K562 (cell line): ENCODE results near the gene GPX7. TPM values are rescaled to one million over a fixed set of nuclear protein-coding genes. Genes with fewer than 3 reads are reported as not detected.

Experiments used
- ATAC-seq: fragments of 200-7000 bp; cut with Tn5 transposase; 3 replicates; pipeline ENCODE4 v1.9.1; 2020; ENCODE audit warnings: moderate library complexity
- BruUV-seq: library from RNA; stranded (reverse); fragments of 400-500 nt; replicated peaks from 2 replicates; lab custom pipeline; 2021; lab: Mats Ljungman, UMichigan
- CTCF ChIA-PET: fragments of 300-600 bp; formaldehyde crosslinking; extraction: SDS; loops from one replicate; lab custom pipeline; 2021; ENCODE audit warnings: low intra/inter-chr PET ratio; lab: Yijun Ruan, JAX
- POLR2A ChIA-PET: fragments of 300-600, 350-650 bp; sonication (Branson Sonifier 250); formaldehyde crosslinking; extraction: SDS; loops from one replicate; lab custom pipeline; 2021; ENCODE audit warnings: antibody characterized with exemption, inconsistent platforms; lab: Yijun Ruan, JAX
- DNase-seq, 4 experiments: peaks; one replicate each; pipeline versions ENCODE4 v3.0.0 to v3.0.0-alpha.2; 2011 to 2018; ENCODE audit warnings: low spot score in 3 of 4, mixed read lengths in 3 of 4; ENCODE audit errors: extremely low read depth in 1 of 4
- FAIRE-seq: peaks from 2 replicates; lab custom pipeline; 2011; peaks lifted over from hg19 to GRCh38; lab: Jason Lieb, UNC
- H2AFZ ChIP-seq: 2 replicates; pipeline ENCODE4 v1.6.0; 2011; ENCODE audit warnings: low read depth, low read length, control low read depth, inconsistent platforms
- H3K27ac ChIP-seq: fragments of 200-600 bp; 3 replicates; pipeline ENCODE4 v1.8.0; 2011; ENCODE audit warnings: low read depth, mild to moderate bottlenecking, control low read depth, inconsistent platforms, low read length, moderate library complexity, mixed read lengths; ENCODE audit errors: extremely low read depth
- H3K27me3 ChIP-seq, 2 experiments: fragments of 300-600 bp in 1 of 2; 2 replicates in 1 of 2; 3 replicates in 1 of 2; pipeline versions ENCODE4 v1.6.0 to v1.8.0; 2011; ENCODE audit warnings: inconsistent platforms in 2 of 2, low read length in 2 of 2, mild to moderate bottlenecking in 1 of 2, mixed read lengths in 1 of 2, moderate library complexity in 1 of 2; ENCODE audit not compliant: control insufficient read depth in 2 of 2, insufficient read depth in 2 of 2
- H3K36me3 ChIP-seq: fragments of 300-600 bp; 3 replicates; pipeline ENCODE4 v1.8.0; 2011; ENCODE audit warnings: mild to moderate bottlenecking, low read length, inconsistent platforms; ENCODE audit not compliant: control insufficient read depth, insufficient read depth
- H3K4me1 ChIP-seq, 2 experiments: fragments of 200-600 bp in 1 of 2; replicated peaks in 1 of 2; 2 replicates in 1 of 2; 3 replicates in 1 of 2; pipeline versions ENCODE4 v1.5.1 to v1.8.0; 2011; ENCODE audit warnings: inconsistent platforms in 2 of 2, low read length in 2 of 2, mild to moderate bottlenecking in 1 of 2, mixed read lengths in 1 of 2, moderate library complexity in 1 of 2; ENCODE audit not compliant: control insufficient read depth in 2 of 2, insufficient read depth in 2 of 2
- H3K4me2 ChIP-seq: 2 replicates; pipeline ENCODE4 v1.6.1; 2011; ENCODE audit warnings: low read length, control low read depth, inconsistent platforms, mixed read lengths; ENCODE audit not compliant: insufficient read depth
- H3K4me3 ChIP-seq: fragments of 200-600 bp; sonication (generic), shearing (Covaris generic); 2 replicates; pipeline ENCODE4 v1.5.1; 2016; ENCODE audit warnings: control low read depth, inconsistent platforms
- H3K79me2 ChIP-seq: fragments of 200-600 bp; 3 replicates; pipeline ENCODE4 v1.8.0; 2011; ENCODE audit warnings: low read length, inconsistent platforms; ENCODE audit not compliant: control insufficient read depth, insufficient read depth
- H3K9ac ChIP-seq, 2 experiments: 2 replicates each; pipeline versions ENCODE4 v1.6.0 to v1.6.1; 2011; ENCODE audit warnings: low read depth in 2 of 2, low read length in 2 of 2, control low read depth in 1 of 2, inconsistent platforms in 1 of 2, mild to moderate bottlenecking in 1 of 2, mixed read lengths in 1 of 2; ENCODE audit not compliant: insufficient read depth in 1 of 2
- H3K9me1 ChIP-seq: one replicate; pipeline ENCODE4 v1.6.0; 2011; ENCODE audit warnings: inconsistent platforms, mild to moderate bottlenecking, low read length, moderate library complexity; ENCODE audit not compliant: control insufficient read depth, insufficient read depth
- H3K9me3 ChIP-seq: replicated peaks from 2 replicates; pipeline ENCODE4 v1.5.1; 2011; ENCODE audit warnings: low read depth, low read length, inconsistent platforms; ENCODE audit not compliant: control insufficient read depth, insufficient read depth
- H4K20me1 ChIP-seq: replicated peaks from 2 replicates; pipeline ENCODE4 v1.6.1; 2011; ENCODE audit warnings: low read length, inconsistent platforms, mixed read lengths; ENCODE audit not compliant: control insufficient read depth, insufficient read depth
- BRD9 ChIP-seq: fragments of 450-650 bp; IDR thresholded peaks from 2 replicates; pipeline ENCODE4 v1.6.1; 2018; ENCODE audit warnings: low read depth; ENCODE audit not compliant: partially characterized antibody
- COPS2 ChIP-seq: fragments of 450-650 bp; conservative IDR thresholded peaks from 2 replicates; pipeline ENCODE4 v1.6.1; 2016; ENCODE audit warnings: mild to moderate bottlenecking, moderate library complexity
- DACH1 ChIP-seq: fragments of 450-650 bp; IDR thresholded peaks from 2 replicates; pipeline ENCODE4 v1.6.1; 2018; ENCODE audit not compliant: partially characterized antibody
- KDM1A ChIP-seq, 2 experiments: fragments of 450-650 bp; IDR thresholded peaks; 2 replicates each; pipeline ENCODE4 v1.6.1; 2016; ENCODE audit warnings: mild to moderate bottlenecking in 2 of 2
- LEF1 ChIP-seq: fragments of 450-650 bp; IDR thresholded peaks from 2 replicates; pipeline ENCODE4 v1.6.1; 2016; ENCODE audit warnings: mild to moderate bottlenecking
- MED1 ChIP-seq: sonication (generic); formaldehyde crosslinking; IDR thresholded peaks from 2 replicates; pipeline ENCODE4 v1.8.1; 2023; ENCODE audit warnings: missing genetic modification reagents, borderline replicate concordance
- NCOA4 ChIP-seq: fragments of 450-650 bp; IDR thresholded peaks from 2 replicates; pipeline ENCODE4 v1.6.1; 2018; ENCODE audit warnings: mild to moderate bottlenecking; ENCODE audit not compliant: partially characterized antibody
- NFE2 ChIP-seq: IDR thresholded peaks from 2 replicates; pipeline ENCODE4 v1.6.1; 2014; ENCODE audit warnings: antibody characterized with exemption, low read depth
- RBM14 ChIP-seq: fragments of 200-400 bp; formaldehyde crosslinking; IDR thresholded peaks from 2 replicates; pipeline ENCODE4 v1.6.1; 2018; ENCODE audit warnings: low read depth, mild to moderate bottlenecking, low read length, moderate library complexity, borderline replicate concordance; ENCODE audit not compliant: insufficient read depth
- RFX1 ChIP-seq: fragments of 450-650 bp; IDR thresholded peaks from 2 replicates; pipeline ENCODE4 v1.6.1; 2016; ENCODE audit warnings: mild to moderate bottlenecking, moderate library complexity
- SIRT6 ChIP-seq: IDR thresholded peaks from one replicate; pipeline ENCODE4 v1.6.1; 2012; ENCODE audit warnings: low read depth, mild to moderate bottlenecking, control low read depth, inconsistent platforms, low read length, moderate library complexity
- WGBS: fragments of 100-300 bp; shearing (Covaris generic); methylation state at CpG from one replicate; pipeline ENCODE4 v1.1.6; 2016; ENCODE audit warnings: low coverage, mixed read lengths; ENCODE audit not compliant: insufficient coverage; ENCODE audit errors: missing lambda C conversion rate; 5-methylcytosine and 5-hydroxymethylcytosine counted together
- in situ Hi-C: fragments of 300-500 bp; cut with MboI; formaldehyde crosslinking; loops from 4 replicates; pipeline ENCODE4 v1.15.0; 2018; ENCODE audit warnings: inconsistent platforms, mixed read lengths
- intact Hi-C: fragments of 100-400 bp; cut with micrococcal nuclease; formaldehyde crosslinking; loops from 2 replicates; pipeline ENCODE4 v1.14.2; 2022
- polyA plus RNA-seq, 8 experiments: library from polyadenylated mRNA; depleted of rRNA in 4 of 8; stranded (reverse) in 5 of 8; unstranded in 3 of 8; fragments of >200 nt; fragmentation: Nextera tagmentation in 2 of 8; fragmentation: Illumina TruSeq in 1 of 8; extraction: Ambion mirVana in 2 of 8; extraction: Trizol in 1 of 8; gene quantifications; 2 replicates each; pipeline versions ENCODE4 v1.2.1 to v1.2.3, GENCODE V29; 2011 to 2014; ENCODE audit warnings: inconsistent platforms in 1 of 8, missing spikeins in 1 of 8
- total RNA-seq, 7 experiments: library from RNA; depleted of rRNA in 6 of 7; stranded (reverse); fragments of >200 nt in 6 of 7; fragmentation: Illumina TruSeq in 2 of 7; extraction: Trizol in 2 of 7; gene quantifications; 2 replicates each; pipeline versions ENCODE4 v1.2.1 to v1.2.3, GENCODE V29; 2011 to 2021; ENCODE audit warnings: low replicate concordance in 1 of 7
- TF ChIP-seq, protein P1 (sequence below), 2 experiments: IDR thresholded peaks; 2 replicates each; pipeline ENCODE4 v1.6.1; 2011; ENCODE audit warnings: borderline replicate concordance in 1 of 2, control low read depth in 1 of 2, low read depth in 1 of 2, low read length in 1 of 2, mild to moderate bottlenecking in 1 of 2, mixed read lengths in 1 of 2, moderate library complexity in 1 of 2; ENCODE audit not compliant: insufficient read depth in 1 of 2, insufficient read length in 1 of 2, poor library complexity in 1 of 2, severe bottlenecking in 1 of 2; ENCODE audit errors: extremely low read depth in 1 of 2
- TF ChIP-seq, protein P2 (sequence below): fragments of 450-650 bp; formaldehyde crosslinking; IDR thresholded peaks from 2 replicates; pipeline ENCODE4 v1.4.0; 2022; ENCODE audit warnings: mild to moderate bottlenecking, moderate library complexity
- TF ChIP-seq, protein P3 (sequence below): fragments of 450-650 bp; IDR thresholded peaks from 2 replicates; pipeline ENCODE4 v1.6.1; 2018; ENCODE audit warnings: mild to moderate bottlenecking, low read depth; ENCODE audit not compliant: partially characterized antibody

Gene GPX7
- total and polyA plus RNA-seq, 9 of the 15 experiments (the other 6 are each of a cell fraction or from before 2014, with no cell fraction given), result 0.08 TPM; not detected in 8

DNA sequence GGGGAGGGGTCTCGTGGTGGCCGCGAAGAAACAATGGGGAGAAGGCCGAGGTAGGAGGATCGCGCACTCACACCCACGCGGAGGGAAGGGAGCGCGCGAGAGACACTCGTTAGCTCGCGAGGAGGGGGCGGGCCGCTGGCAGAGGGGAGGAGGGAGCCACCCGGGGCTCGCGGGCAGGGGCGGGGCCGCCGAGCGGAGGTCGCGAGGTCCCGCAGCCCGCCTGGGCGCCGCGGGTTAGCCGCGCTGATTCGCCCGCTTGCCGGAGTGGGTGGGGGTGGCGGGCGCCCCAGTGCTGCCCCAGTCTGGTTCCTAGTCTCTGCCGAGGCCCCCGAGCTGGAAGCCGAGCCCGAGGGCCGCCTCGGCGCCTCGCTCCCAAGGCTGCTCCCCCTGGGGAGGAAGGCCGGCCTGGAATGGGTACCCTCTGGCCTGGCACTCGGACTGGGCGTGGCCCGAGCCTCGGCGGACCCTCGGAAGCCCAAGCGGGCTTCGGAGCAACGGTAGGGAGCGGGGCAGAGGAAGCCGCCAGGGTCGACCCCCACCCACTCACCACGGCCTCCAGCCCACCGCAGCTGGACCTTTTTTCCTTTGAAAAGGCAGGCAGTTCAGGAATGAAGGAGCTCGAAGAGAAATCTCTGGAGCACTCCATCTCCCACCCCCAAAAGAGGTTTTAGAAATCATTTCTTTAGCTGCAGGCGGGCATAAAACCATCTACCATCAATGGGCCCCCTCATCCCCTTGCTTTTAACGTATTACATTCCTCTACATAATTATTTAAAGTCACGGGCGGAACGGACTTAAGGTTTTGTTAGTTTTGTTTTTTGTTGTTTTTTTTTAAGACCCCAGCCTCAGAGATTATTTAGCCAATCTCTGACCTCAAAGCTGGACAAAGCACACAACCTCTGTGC lies 48.6 kb upstream of the GPX7 start:
- ATAC-seq (peak; percentile 86), DNase-seq (peak; percentile 89 to 94 (median 92)), FAIRE-seq (no peak)
- in situ Hi-C loops, result no loop called here
- WGBS, result 21% methylated on average over 28 of the region's 66 CpGs
- peak overlapping the region; percentile 82 to 93 for H3K9ac ChIP-seq
- H3K4me3 ChIP-seq, result peak overlapping the region; percentile 77
- peaks cover 10% of the 10 kb centered on the region for H4K20me1 ChIP-seq
- BruUV-seq, result no TSS peak
- no peaks in the 10 kb centered on the region for H3K9me1 ChIP-seq
- H3K9me3 ChIP-seq, result no peaks in the 10 kb centered on the region
- peaks cover 9 to 19% of the 10 kb centered on the region in 2 experiments; a peak in 3 of 5 replicates for H3K4me1 ChIP-seq
- ChIA-PET CTCF (interaction anchor here (0.7 to 0.8 kb wide), 2 partner anchors 133 to 194 kb away, joined by 3 to 4 read pairs; no protein-coding TSS in a partner anchor), POLR2A (interaction anchor here (0.6 to 1.8 kb wide), 15 partner anchors 11 to 662 kb away, joined by 3 to 9 read pairs (median 3); no protein-coding TSS in a partner anchor)
- intact Hi-C loops, result loop anchor here (2.0 to 5.0 kb wide), 3 partner anchors 21 to 496 kb away; partner anchors contain the start of genes BTF3L4 and TXNDC12
- H2AFZ ChIP-seq, result peak overlapping the region; percentile 91
- no peaks in the 10 kb centered on the region for H3K36me3 ChIP-seq
- H3K27me3 ChIP-seq, result no peaks in the 10 kb centered on the region
- peak overlapping the region; percentile 87; the same call in 2 of the 3 replicates for H3K27ac ChIP-seq
- H3K4me2 ChIP-seq, result peak overlapping the region; percentile 73
- H3K79me2 ChIP-seq, result peaks cover 42% of the 10 kb centered on the region
- TF ChIP-seq NFE2 (no peak), RFX1 (no peak), KDM1A (IDR thresholded peaks at IDR 0.05) (no peak), MED1 (CRISPR knock-in tag) (no peak), LEF1 (no peak), RBM14 (no peak), SIRT6 (no peak), DACH1 (no peak), COPS2 (no peak), NCOA4 (no peak), BRD9 (no peak)
- TF ChIP-seq, protein P1, sequence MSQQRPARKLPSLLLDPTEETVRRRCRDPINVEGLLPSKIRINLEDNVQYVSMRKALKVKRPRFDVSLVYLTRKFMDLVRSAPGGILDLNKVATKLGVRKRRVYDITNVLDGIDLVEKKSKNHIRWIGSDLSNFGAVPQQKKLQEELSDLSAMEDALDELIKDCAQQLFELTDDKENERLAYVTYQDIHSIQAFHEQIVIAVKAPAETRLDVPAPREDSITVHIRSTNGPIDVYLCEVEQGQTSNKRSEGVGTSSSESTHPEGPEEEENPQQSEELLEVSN (IDR thresholded peaks at IDR 0.05; ENCODE audit: borderline replicate concordance in 1 of 2, extremely low read depth in 1 of 2, insufficient read depth in 1 of 2, insufficient read length in 1 of 2, low read depth in 1 of 2, low read length in 1 of 2, poor library complexity in 1 of 2, severe bottlenecking in 1 of 2), result peak; percentile 69 to 79
- TF ChIP-seq, protein P2, sequence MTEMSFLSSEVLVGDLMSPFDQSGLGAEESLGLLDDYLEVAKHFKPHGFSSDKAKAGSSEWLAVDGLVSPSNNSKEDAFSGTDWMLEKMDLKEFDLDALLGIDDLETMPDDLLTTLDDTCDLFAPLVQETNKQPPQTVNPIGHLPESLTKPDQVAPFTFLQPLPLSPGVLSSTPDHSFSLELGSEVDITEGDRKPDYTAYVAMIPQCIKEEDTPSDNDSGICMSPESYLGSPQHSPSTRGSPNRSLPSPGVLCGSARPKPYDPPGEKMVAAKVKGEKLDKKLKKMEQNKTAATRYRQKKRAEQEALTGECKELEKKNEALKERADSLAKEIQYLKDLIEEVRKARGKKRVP (CRISPR knock-in tag), result no peak
- TF ChIP-seq, protein P3, sequence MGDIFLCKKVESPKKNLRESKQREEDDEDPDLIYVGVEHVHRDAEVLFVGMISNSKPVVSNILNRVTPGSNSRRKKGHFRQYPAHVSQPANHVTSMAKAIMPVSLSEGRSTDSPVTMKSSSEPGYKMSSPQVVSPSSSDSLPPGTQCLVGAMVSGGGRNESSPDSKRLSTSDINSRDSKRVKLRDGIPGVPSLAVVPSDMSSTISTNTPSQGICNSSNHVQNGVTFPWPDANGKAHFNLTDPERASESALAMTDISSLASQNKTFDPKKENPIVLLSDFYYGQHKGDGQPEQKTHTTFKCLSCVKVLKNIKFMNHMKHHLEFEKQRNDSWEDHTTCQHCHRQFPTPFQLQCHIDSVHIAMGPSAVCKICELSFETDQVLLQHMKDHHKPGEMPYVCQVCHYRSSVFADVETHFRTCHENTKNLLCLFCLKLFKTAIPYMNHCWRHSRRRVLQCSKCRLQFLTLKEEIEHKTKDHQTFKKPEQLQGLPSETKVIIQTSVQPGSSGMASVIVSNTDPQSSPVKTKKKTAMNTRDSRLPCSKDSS, result no peak
